GM12801 (cell line): Measurements from ENCODE around the gene PKNOX1.

Experiments used
- CTCF ChIP-seq: IDR thresholded peaks from one replicate; pipeline ENCODE4 v1.5.1; 2011; ENCODE audit warnings: control low read depth; ENCODE audit not compliant: insufficient read length; ENCODE audit errors: extremely low read depth

The PKNOX1 gene

DNA sequence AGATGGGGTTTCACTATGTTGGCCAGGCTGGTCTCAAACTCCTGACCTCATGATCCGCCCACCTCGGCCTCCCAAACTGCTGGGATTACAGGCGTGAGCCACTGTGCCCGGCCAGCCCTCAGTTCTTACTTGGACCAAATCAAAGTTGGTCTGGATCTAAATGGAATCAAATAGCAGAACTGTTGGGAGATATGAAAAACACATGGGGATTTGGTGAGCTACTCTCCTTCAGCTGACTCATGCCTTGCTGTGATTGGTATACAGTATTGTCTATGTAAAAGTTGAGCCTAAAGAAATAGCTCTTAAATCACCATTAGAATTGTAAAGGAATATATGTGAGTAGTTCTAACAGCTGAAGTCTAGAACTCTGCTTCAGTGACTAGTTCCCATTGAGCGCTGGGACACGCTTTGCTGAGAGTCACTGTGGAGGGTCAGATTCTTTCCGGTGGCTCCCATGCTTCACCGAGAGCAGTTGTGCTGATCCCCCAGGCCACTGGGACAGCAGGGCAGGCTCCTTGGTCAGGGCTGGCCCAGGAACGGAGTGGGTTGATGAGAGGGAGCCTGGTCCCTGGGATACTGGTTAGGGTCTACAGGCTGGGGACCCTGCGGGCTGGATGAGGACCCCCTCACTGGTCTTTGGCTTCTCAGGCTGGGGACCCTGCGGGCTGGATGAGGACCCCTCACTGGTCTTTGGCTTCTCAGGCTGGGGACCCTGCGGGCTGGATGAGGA is 14.0 kb downstream of the PKNOX1 start:
- no peak for TF ChIP-seq CTCF

GRCh38 chr21:42989816-42990650 is 15.7 kb downstream of the PKNOX1 start:
- TF ChIP-seq CTCF = no peak

- no peak for TF ChIP-seq CTCF
Observed at GRCh38 chr21:42991992-42992740, 17.8 kb downstream of the PKNOX1 start.

GRCh38 chr21:42993051-42993712 is 18.8 kb downstream of the PKNOX1 start:
- no peak for TF ChIP-seq CTCF

GRCh38 chr21:42997053-42997452 is 22.7 kb downstream of the PKNOX1 start:
- no peak for TF ChIP-seq CTCF

GRCh38 chr21:43001316-43001715 is 27.0 kb downstream of the PKNOX1 start:
- no peak for TF ChIP-seq CTCF

DNA sequence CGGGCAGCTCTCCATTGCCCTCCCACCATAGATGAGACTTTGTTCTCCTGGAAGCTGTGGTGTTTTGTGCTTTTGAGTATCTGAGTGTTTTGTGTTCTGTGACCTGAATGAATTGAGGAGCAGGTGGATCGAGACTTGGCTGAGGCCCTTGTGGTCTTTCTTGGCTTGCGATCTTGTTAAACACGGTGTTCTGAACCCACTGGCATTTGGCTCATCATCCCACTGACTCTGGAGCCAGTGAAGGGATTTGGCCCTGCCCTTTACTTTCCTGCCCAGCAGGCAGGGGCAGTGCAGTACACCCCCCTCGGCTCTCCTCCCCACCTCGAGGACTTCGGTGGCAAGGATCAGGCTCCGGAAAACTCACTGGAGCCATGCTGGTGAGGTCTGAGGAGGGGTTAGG is 30.6 kb downstream of the PKNOX1 start:
- no peak for TF ChIP-seq CTCF
